NCI-H1694 (cell line): ENCODE measurements around the gene DNAJC11.
A peak's percentile ranks its signal among the peaks of the same experiment; 100 is the strongest.
"Not testable (repeated sequence)": the region's sequence is repeated elsewhere in the genome, so short reads cannot be mapped to it uniquely, and the experiment has no call there.

Experiments used
- DNase-seq: peaks from one replicate; lab custom pipeline; 2025; lab: John Stamatoyannopoulos, UW

Gene DNAJC11

DNA sequence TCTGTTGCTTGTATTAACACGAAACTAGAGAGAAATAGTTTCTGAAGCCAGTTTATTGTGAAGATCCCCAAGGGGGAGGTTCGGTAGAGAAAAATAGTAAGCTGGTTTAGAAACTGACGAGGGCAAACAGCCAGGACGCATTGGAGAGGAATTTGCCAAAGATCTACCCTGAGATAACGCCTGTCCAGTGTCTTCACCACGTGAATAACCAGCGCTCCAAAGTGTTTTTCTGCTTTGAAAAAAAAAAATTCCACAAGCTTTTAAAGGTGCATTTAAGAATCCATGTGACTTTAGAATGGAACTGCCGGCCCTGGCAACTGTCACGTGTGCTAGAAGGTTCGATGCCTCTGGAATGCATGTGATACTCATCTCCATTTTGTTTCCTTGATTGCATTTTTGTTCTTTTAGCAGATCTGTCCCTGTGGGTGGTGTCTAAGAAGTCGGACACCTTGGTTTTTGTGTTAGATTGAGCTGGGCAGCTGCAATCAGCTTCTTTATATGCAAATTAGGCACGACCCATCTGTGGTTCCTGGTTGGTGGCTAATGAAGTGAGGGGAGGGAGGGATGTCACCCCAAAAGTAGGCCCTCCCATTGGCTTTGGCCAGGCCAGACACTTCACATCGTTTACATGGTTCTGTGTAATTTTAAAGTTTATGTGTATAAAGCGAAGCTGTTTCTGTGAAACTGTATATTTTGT is 78.2 kb downstream of the DNAJC11 start:
- DNase-seq: no peak

DNA sequence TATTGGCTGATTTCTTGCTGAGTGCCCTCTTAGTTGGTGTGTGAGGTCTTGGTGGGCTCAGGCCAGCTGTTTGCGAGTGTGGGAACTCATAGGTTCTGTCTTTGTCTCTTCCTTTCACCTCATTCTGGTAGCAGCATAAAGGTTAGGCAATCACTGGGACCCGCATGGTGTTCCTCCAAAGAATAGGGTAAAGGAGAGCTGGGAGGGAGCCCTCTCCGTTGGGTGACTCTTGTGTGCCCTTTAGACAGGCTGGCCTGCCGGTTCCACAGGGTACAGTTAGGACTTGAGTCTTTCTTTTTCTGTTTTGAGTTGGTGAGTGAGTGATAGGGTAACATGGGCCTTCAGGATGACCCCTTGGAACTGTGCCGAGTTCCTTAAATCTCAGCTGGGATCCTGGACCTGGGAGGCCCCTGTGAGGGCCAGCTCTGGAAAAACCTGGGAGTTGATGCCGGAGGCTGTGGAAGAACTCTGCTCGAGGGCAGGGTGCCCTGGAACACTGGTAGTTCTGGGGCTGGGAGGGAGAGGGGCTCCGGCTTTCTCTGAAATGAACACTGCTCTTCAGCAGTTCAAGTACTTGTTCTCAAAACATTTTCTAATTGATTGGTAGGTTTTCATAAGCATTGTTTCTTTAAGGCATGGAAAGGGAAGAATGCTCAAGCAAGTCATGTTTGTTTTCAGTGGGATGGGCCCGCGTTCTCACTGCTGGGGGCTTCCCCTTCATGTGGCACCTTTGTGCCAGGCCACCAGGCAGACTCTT is 79.0 kb downstream of the DNAJC11 start:
- DNase-seq: no peak

GRCh38 chr1:6621429-6622391 is 79.9 kb downstream of the DNAJC11 start:
- no peak for DNase-seq

GRCh38 chr1:6619045-6619444 is 82.6 kb downstream of the DNAJC11 start:
- DNase-seq: no peak

DNA sequence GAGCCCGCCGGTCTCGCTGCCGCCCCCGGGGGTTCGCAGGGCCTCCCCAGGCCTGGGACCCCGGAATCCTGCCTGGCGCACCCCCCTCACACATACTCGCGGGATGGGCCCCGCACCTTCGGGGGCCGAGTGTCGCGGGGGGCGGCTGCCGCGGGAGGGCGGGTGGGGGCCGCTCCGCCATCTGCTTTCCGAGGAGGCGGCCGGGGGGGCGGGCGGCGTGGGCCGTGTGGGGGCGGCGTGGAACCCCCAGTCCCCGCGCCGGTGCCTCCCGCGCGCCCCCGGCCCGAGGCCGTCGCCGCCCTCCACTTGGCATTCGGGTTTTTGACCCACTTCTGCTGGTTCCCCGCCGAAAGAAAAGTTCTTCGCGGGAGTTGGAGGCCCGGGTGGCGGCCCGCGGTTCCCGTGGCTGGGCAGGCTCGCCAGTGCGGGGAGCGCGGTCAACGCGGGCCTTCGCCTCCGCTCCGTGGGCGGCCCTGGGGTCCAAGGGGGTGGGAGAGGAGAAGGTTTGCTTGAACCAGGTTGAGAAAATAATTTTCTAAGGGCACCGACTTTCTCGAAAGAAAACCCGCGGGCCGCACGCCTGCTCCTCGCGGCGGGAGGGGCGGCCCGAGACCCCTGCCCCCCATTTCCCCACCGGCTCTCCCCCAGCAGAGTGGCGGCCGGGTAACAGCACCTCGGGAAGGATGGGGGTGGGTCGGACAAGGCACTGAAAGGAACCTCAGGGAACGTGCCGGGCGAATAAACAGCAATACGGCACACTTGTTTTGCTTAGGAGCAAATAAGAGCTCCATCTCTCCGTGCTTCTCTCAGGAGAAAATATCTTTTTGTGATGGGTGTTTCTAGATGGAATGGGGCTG is 86.5 kb downstream of the DNAJC11 start:
- no peak for DNase-seq

DNA sequence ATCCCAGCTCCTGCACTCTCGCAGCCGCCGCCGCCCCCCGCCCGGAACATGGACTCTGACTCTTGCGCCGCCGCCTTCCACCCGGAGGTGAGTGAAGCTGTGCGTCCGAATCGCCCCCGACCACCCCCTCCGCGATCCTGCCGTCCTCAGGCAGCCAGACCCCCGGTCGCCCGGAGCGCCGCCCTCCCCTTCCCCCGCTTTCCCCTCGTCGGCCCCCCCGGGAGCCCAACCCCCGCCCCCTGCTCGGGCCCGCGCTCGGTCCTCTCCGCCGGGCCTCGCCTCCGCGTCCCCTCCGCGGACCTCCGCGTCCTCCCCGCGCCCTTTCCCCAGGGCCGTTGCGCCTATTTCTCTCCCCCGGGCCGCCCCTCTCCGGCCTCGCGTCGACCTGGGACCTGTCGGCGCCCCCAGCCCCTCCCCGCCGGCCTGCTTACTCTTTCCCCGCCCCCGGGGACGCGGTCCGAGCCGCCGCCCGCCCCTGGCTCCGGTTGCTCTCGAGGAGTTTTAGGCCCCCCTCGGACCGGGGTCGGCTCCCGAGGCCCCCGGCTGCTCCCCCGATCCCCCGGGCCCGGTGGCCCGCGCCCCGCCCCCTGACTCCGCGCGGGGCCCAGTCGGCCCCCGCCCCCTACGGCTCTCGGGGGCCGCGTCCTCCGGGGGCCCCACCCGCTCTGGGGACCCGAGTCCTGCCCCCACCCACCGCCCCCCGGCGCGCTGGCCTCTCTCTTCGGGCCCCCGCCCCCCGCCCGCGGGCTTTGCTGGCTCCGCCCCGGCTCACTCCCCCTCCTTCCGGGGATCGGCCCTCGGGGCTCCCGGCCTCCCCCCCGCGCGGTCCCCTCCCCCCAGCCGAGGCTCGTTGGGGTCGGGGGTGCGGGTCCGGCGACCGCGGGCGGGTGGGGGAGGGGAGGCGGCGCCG is 87.3 kb downstream of the DNAJC11 start:
- DNase-seq: no peak

DNA sequence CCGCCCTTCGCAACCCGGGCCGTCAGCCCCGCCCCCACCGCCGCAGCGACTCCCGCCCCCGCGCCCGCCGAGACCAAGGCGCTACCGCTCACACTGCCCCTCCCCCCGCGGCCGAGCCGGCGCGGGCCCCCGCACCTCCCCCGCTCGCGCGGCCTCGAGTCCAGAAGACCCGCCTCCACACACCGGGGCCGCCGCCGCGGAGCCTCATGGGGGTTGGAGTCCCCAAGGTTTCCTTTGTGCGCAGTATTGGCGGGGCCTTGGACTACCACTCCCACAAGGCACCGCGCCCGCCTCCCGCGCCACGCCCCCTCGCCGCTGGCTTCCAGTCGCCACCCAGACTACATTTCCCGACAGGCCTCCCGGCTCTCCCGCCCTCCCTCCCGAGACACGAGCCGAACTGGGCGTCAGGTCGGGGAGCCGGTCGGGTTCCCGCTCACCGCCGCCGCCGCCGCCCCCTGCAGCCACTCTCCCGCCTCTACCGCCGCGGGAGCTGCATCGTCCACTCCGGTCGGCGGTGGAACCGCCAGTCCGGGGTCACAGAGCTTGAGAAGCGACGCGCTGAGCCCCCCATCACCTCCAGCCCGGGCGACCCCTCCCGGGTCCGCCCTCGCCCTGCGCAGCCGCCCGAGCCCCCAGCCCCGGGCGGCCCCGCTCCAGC is 88.1 kb downstream of the DNAJC11 start, which contains the start of gene PHF13:
PHF13 (plus strand) TSS at position 371 of the 658 bp plus-strand sequence. CDS start 336 bp downstream, outside the sequence.
- peak; percentile 86 for DNase-seq

DNA sequence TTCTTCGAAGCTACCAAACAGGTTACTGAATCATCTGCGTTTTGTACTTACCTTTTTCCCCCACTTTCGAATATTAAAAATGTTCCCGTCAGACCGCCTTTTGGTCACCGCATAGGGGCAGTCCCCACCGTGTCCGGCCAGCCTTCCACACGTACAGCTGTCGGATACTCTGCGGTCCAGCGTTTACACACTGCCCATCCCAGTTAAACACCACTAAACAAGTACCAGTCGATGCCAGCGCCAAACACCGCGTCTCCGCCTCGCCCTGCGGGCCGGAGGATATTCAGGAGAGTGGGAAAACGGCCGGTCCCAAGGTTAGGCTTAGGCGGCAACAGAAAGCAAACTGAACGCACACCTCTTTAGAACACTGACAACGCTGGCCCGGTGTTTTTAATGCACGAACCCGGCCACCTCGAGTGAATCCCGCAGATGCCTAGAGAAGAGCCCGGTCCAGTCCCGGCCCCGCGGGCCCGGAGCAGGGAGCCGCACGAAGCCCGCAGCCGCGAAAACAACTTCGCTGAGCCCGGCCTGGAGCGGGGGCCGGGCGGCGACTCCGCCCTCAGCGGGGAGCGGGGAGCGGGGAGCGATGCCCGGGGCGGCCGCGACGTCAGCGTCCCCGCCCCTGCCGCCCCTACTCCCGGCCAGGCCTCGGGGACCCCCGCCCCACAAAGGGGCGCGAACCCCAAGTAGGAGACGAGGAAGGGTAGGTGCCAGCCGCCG is 88.8 kb downstream of the DNAJC11 start:
- peak; percentile 5 for DNase-seq

DNA sequence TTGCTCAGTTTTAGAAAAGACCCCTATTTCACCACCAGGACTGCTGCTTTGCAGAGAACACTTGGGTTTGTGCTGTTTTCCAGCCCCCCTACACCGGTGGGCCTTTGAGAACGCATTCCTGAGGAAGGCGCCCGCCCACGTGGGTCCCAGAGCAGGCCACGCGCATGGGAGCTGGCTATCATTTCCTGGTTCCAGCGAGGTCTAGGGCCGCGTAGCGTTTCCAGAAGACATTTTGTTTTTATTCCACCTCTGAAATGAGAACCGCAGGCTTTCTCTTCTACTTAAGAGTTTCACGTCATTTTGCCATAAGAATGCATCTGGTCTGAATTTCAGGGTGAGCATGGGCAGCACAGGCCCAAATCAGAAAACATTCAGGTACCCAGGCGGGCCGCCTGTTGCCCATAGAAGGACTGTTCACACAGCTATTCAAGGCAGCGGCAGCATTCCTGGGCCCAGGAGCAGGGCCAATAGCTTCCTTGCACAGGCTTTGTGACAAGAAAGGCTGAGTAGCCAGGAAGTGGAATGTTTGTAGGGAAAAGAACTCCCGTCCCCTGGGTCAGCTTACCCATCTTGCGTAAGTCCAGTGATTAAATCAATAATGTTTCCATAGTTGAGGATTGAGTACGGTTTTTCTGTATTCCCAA is 97.6 kb downstream of the DNAJC11 start:
- DNase-seq: no peak

- no peak for DNase-seq
Measured at GRCh38 chr1:6603238-6603914, 98.2 kb downstream of the DNAJC11 start.

DNA sequence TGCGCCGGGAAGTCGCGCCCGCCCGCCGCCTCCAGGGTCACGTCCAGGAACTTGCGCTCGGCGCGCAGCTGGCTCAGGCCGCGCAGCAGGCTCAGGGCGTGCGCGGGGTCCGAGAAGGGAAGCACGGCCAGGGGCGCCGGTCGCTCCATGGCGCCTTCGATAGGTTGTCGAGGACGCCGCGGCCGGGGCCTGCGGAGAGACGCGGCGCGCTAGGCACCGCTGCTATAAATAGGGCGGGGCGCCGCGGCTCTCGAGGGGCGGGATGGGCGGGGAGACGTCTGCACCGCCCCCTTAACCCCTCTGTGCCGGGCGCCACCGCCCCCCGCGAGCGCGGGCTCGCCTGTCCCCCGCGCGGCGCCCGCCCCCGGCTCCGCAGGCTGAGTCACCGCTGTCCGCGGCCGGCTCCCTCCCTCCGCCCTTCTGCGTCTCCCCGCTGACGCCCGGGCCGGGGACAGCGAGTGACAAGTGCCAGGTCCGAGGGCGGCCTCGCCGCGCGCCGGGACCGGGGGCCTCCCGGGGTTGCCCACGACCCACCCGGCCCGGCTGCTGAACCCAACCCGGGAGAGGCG is 98.9 kb downstream of the DNAJC11 start, which contains the start of gene KLHL21:
KLHL21 (minus strand) TSS at position 201 of the 569 bp plus-strand sequence; CDS start at position 149, 52 bp downstream.
- DNase-seq: no peak

- no peak for DNase-seq
Measured at GRCh38 chr1:6601923-6602668, 99.5 kb downstream of the DNAJC11 start.

DNA sequence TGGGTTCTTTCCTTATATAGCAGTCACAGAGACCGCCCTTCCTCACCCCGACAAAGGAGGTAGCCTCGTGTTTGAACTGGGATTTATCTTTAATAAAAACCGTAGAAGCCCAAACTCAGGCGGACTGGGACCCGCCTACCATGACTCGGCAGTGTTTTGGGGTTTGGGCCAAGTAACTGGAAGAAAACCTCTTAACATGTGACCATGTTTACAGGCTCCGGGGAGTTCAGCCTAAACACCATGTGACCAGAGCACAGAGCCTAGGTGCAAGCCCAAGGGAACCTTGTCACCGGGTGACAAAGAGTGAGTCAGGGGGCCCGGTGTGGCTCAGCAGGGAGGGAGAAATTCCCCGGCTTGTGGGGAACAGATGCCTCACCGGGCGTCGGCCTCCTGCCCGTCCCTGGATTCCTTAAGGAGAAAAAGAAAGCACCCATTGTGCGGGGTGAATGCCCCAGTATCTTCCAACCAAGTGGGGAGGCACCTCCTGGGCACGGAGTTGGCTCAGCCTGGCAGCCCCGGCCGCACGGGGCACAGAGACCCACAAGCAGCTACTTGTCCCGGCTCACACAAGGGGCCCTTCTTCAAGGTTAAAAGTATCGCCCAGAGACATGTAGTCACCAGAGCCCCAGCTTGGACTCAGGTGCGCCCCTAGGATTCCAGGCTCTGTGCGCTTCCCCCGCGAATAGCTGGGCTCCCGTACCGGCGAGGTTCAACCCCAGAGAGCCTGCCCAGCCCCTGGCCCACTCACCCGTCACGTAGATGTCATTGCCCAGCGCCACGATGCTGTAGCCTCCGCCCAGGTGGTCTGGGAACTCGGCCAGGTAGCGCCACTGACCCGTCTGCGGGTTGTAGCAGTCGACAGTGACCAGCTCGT is 100.3 kb downstream of the DNAJC11 start:
- DNase-seq: no peak

GRCh38 chr1:6600410-6601048 is 101.1 kb downstream of the DNAJC11 start:
- DNase-seq: no peak

- DNase-seq: not testable (repeated sequence)
Measured at GRCh38 chr1:6599991-6600390, 101.6 kb downstream of the DNAJC11 start.
